Hepatocyte (in vitro differentiated cells): ENCODE results near the gene ZNF446. TPM values are rescaled to one million over a fixed set of nuclear protein-coding genes. Genes with fewer than 3 reads are reported as not detected.

ENCODE experiments used
- DNase-seq: peaks from one replicate; pipeline ENCODE4 v3.0.0-alpha.2; 2016; ENCODE audit warnings: low spot score
- H2AFZ ChIP-seq: fragments of 200-600 bp; sonication (generic); 2 replicates; pipeline ENCODE4 v1.6.0; 2016; ENCODE audit warnings: antibody characterized with exemption, mild to moderate bottlenecking
- H3K27ac ChIP-seq: fragments of 200-600 bp; sonication (generic); 2 replicates; pipeline ENCODE4 v1.5.1; 2016; ENCODE audit warnings: mild to moderate bottlenecking
- H3K27me3 ChIP-seq: fragments of 200-600 bp; sonication (generic); 2 replicates; pipeline ENCODE4 v1.6.1; 2016
- H3K36me3 ChIP-seq: fragments of 200-600 bp; sonication (generic); replicated peaks from 2 replicates; pipeline ENCODE4 v1.5.1; 2016; ENCODE audit warnings: low read depth; ENCODE audit not compliant: insufficient read depth
- H3K4me1 ChIP-seq: fragments of 200-600 bp; sonication (generic); 2 replicates; pipeline ENCODE4 v1.5.1; 2016; ENCODE audit warnings: mild to moderate bottlenecking, moderate library complexity; ENCODE audit not compliant: insufficient read depth
- H3K4me2 ChIP-seq: fragments of 200-600 bp; sonication (generic); 2 replicates; pipeline ENCODE4 v1.6.0; 2016
- H3K4me3 ChIP-seq: fragments of 200-600 bp; sonication (generic); 2 replicates; pipeline ENCODE4 v1.5.1; 2016; ENCODE audit warnings: mild to moderate bottlenecking
- H3K79me2 ChIP-seq: fragments of 200-600 bp; sonication (generic); 2 replicates; pipeline ENCODE4 v1.6.0; 2017; ENCODE audit warnings: mild to moderate bottlenecking
- H3K9me2 ChIP-seq: fragments of 200-600 bp; sonication (generic); replicated peaks from 2 replicates; pipeline ENCODE4 v1.6.0; 2017; ENCODE audit warnings: mild to moderate bottlenecking; ENCODE audit not compliant: insufficient read depth
- H3K9me3 ChIP-seq: fragments of 200-600 bp; sonication (generic); 2 replicates; pipeline ENCODE4 v1.5.1; 2016; ENCODE audit warnings: low read depth, mild to moderate bottlenecking
- H4K20me1 ChIP-seq: fragments of 200-600 bp; sonication (generic); 2 replicates; pipeline ENCODE4 v1.6.0; 2016; ENCODE audit warnings: mild to moderate bottlenecking; ENCODE audit not compliant: insufficient read depth, poor library complexity, severe bottlenecking
- CTCF ChIP-seq: fragments of 200-600 bp; sonication (generic); IDR thresholded peaks from 2 replicates; pipeline ENCODE4 v1.5.1; 2016; ENCODE audit warnings: antibody characterized with exemption, mild to moderate bottlenecking; ENCODE audit not compliant: poor library complexity
- EZH2 ChIP-seq: fragments of 200-600 bp; sonication (generic); IDR thresholded peaks from 2 replicates; pipeline ENCODE4 v1.6.1; 2016; ENCODE audit warnings: antibody characterized with exemption, mild to moderate bottlenecking, borderline replicate concordance
- EZH2phosphoT487 ChIP-seq: fragments of 200-600 bp; sonication (generic); IDR thresholded peaks from one replicate; pipeline ENCODE4 v1.6.1; 2018; ENCODE audit warnings: antibody characterized with exemption, mild to moderate bottlenecking, low read depth, moderate library complexity; ENCODE audit not compliant: unreplicated experiment, severe bottlenecking
- WGBS: methylation state at CpG from one replicate; pipeline ENCODE4 v1.1.6; 2016; ENCODE audit warnings: low lambda C conversion rate; ENCODE audit errors: missing lambda C conversion rate; 5-methylcytosine and 5-hydroxymethylcytosine counted together
- polyA plus RNA-seq: library from polyadenylated mRNA; unstranded; fragments of >200 nt; fragmentation: Nextera tagmentation; extraction: Ambion mirVana; gene quantifications from 2 replicates; pipeline ENCODE4 v1.2.1, GENCODE V29; 2016
- total RNA-seq: library from RNA; depleted of rRNA; stranded (reverse); fragments of >200 nt; gene quantifications from 2 replicates; pipeline ENCODE4 v1.2.3, GENCODE V29; 2014

Gene ZNF446
- total and polyA plus RNA-seq, 2 experiments from 2014 or later, result 13.8 to 20.5 TPM

GRCh38 chr19:58474291-58474996 is 1.7 kb upstream of the ZNF446 start:
- Histone ChIP-seq H2AFZ (no peak overlapping the region), H3K27ac (peak overlapping the region; percentile 93), H3K27me3 (no peaks in the 10 kb centered on the region), H3K4me3 (no peak overlapping the region), H3K9me2 (no peaks in the 10 kb centered on the region), H3K4me1 (peaks cover 14% of the 10 kb centered on the region), H3K4me2 (peak overlapping the region; percentile 93), H3K9me3 (no peaks in the 10 kb centered on the region), H4K20me1 (no peaks in the 10 kb centered on the region), H3K79me2 (peaks cover 6% of the 10 kb centered on the region), H3K36me3 (no peaks in the 10 kb centered on the region)
- 93% methylated on average over 11 of the region's 12 CpGs for WGBS
- no peak for DNase-seq
- TF ChIP-seq EZH2, result no peak
- TF ChIP-seq EZH2phosphoT487, result no peak
- TF ChIP-seq CTCF, result no peak

GRCh38 chr19:58474997-58475713 is 997 bp upstream of the ZNF446 start:
- Histone ChIP-seq H3K79me2 (peaks cover 6% of the 10 kb centered on the region), H4K20me1 (no peaks in the 10 kb centered on the region), H3K4me2 (peak overlapping the region; percentile 93), H3K27me3 (no peaks in the 10 kb centered on the region), H3K36me3 (no peaks in the 10 kb centered on the region), H3K27ac (peak overlapping the region; percentile 93), H3K4me3 (peak overlapping the region; percentile 13), H3K9me3 (no peaks in the 10 kb centered on the region), H3K4me1 (peaks cover 14% of the 10 kb centered on the region), H3K9me2 (no peaks in the 10 kb centered on the region), H2AFZ (peak overlapping the region; percentile 30)
- 27% methylated on average over 27 of the region's 27 CpGs for WGBS
- TF ChIP-seq EZH2 (no peak), EZH2phosphoT487 (no peak), CTCF (no peak)
- no peak for DNase-seq

DNA sequence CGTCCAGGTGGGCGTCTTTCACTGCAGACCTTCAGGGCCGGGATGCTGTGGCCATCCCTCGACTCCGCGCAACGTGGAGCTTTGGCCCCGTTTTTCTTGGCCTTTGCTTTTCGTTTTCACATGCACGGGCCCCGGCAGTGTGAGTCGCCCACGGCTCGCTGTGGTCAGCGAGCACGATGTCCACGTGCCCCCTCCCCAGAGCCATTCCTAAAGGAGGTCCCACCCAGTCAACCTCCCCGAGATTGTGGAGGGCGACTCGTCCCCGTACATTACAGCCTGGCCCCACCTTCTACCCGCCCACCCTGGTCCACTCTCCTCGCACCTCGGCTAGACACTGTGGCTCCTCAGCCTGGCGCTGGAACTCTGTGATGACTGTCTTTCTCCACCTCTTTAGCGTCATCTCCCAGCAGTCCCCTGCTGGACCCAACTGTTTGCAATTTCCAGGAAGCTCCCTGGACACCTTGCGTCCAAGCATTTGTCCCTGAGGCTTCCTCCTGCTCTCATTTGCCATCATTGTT is 405 bp downstream of the ZNF446 start:
- Histone ChIP-seq H3K9me3 (no peaks in the 10 kb centered on the region), H3K36me3 (no peaks in the 10 kb centered on the region), H3K27ac (peak overlapping the region; percentile 93), H3K4me3 (peak overlapping the region; percentile 27), H3K4me2 (peak overlapping the region; percentile 93), H3K4me1 (peaks cover 14% of the 10 kb centered on the region), H3K27me3 (no peaks in the 10 kb centered on the region), H4K20me1 (no peaks in the 10 kb centered on the region), H3K9me2 (no peaks in the 10 kb centered on the region), H3K79me2 (peaks cover 6% of the 10 kb centered on the region), H2AFZ (peak overlapping the region; percentile 18)
- peak; percentile 46 for DNase-seq
- TF ChIP-seq CTCF (no peak), EZH2phosphoT487 (no peak), EZH2 (no peak)
- 9% methylated on average over 25 of the region's 27 CpGs for WGBS
